Endothelial cell of umbilical vein (primary cell): ENCODE data around the gene PPFIBP1.

Experiments used
- EZH2 ChIP-seq: IDR thresholded peaks from 2 replicates; pipeline ENCODE4 v1.6.1; 2012; ENCODE audit warnings: borderline replicate concordance, low read depth, mild to moderate bottlenecking, moderate library complexity, low read length, inconsistent platforms; ENCODE audit not compliant: severe bottlenecking
- FOS ChIP-seq: IDR thresholded peaks from 2 replicates; pipeline ENCODE4 v1.6.1; 2011; ENCODE audit warnings: mild to moderate bottlenecking, low read length, moderate library complexity, borderline replicate concordance; ENCODE audit not compliant: insufficient read depth
- GATA2 ChIP-seq: IDR thresholded peaks from 2 replicates; pipeline ENCODE4 v1.7.0; 2011; ENCODE audit warnings: low read depth, mild to moderate bottlenecking, moderate library complexity, mixed read lengths, low read length; ENCODE audit not compliant: insufficient read length, insufficient read depth
- JUN ChIP-seq: IDR thresholded peaks from 2 replicates; pipeline ENCODE4 v1.6.1; 2011; ENCODE audit warnings: borderline replicate concordance, low read depth; ENCODE audit not compliant: insufficient read length, insufficient read depth
- MAX ChIP-seq: IDR thresholded peaks from 2 replicates; pipeline ENCODE4 v1.6.1; 2011; ENCODE audit not compliant: insufficient read depth, insufficient read length
- MYC ChIP-seq: IDR thresholded peaks from one replicate; pipeline ENCODE4 v1.6.1; 2011; ENCODE audit warnings: mild to moderate bottlenecking, low read depth, low read length
- POLR2A ChIP-seq: IDR thresholded peaks from 2 replicates; pipeline ENCODE4 v1.6.1; 2012; ENCODE audit warnings: low read depth, mild to moderate bottlenecking, control low read depth, low read length
- POLR2AphosphoS5 ChIP-seq: IDR thresholded peaks from 2 replicates; pipeline ENCODE4 v1.6.1; 2012; ENCODE audit warnings: low read depth, mild to moderate bottlenecking, control low read depth, low read length, moderate library complexity; ENCODE audit not compliant: insufficient read depth
- TF ChIP-seq, protein P1 (sequence below), 2 donors: IDR thresholded peaks; 1 replicate in 1 of 2; 2 replicates in 1 of 2; pipeline ENCODE4 v1.5.1; 2011; ENCODE audit warnings: low read length in 2 of 2, mild to moderate bottlenecking in 2 of 2, moderate library complexity in 2 of 2, control low read depth in 1 of 2, inconsistent platforms in 1 of 2, low read depth in 1 of 2; ENCODE audit not compliant: insufficient read depth in 1 of 2; ENCODE audit errors: extremely low read depth in 1 of 2

GRCh38 chr12:27650011-27650410, 126.0 kb downstream of the PPFIBP1 start:
- TF ChIP-seq POLR2A: no peak
- no peak for TF ChIP-seq EZH2
- TF ChIP-seq JUN: no peak
- TF ChIP-seq, protein P1, sequence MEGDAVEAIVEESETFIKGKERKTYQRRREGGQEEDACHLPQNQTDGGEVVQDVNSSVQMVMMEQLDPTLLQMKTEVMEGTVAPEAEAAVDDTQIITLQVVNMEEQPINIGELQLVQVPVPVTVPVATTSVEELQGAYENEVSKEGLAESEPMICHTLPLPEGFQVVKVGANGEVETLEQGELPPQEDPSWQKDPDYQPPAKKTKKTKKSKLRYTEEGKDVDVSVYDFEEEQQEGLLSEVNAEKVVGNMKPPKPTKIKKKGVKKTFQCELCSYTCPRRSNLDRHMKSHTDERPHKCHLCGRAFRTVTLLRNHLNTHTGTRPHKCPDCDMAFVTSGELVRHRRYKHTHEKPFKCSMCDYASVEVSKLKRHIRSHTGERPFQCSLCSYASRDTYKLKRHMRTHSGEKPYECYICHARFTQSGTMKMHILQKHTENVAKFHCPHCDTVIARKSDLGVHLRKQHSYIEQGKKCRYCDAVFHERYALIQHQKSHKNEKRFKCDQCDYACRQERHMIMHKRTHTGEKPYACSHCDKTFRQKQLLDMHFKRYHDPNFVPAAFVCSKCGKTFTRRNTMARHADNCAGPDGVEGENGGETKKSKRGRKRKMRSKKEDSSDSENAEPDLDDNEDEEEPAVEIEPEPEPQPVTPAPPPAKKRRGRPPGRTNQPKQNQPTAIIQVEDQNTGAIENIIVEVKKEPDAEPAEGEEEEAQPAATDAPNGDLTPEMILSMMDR (IDR thresholded peaks at IDR 0.05; ENCODE audit: extremely low read depth in 1 of 2, insufficient read depth in 1 of 2, low read depth in 1 of 2, low read length in 2 of 2): no peak
- TF ChIP-seq MYC: no peak
- no peak for TF ChIP-seq POLR2AphosphoS5
- TF ChIP-seq MAX: no peak
- TF ChIP-seq FOS: no peak
- TF ChIP-seq GATA2: no peak
